OCI-LY7 (cell line): ENCODE data around the gene PRIMPOL.

ENCODE experiments used
- EZH2phosphoT487 ChIP-seq: fragments of 200-600 bp; sonication (generic); IDR thresholded peaks from 2 replicates; pipeline ENCODE4 v1.6.1; 2018; ENCODE audit warnings: low read depth, borderline replicate concordance, mild to moderate bottlenecking, mixed run types, antibody characterized with exemption, low read length, moderate library complexity, mixed read lengths
- TF ChIP-seq, protein P1 (sequence below): fragments of 200-600 bp; sonication (generic); conservative IDR thresholded peaks from 2 replicates; pipeline ENCODE4 v1.5.1; 2014; ENCODE audit warnings: mild to moderate bottlenecking, antibody characterized with exemption, low read length, moderate library complexity, mixed read lengths

GRCh38 chr4:184643731-184644130 lies 5.8 kb upstream of the PRIMPOL start:
- TF ChIP-seq, protein P1, sequence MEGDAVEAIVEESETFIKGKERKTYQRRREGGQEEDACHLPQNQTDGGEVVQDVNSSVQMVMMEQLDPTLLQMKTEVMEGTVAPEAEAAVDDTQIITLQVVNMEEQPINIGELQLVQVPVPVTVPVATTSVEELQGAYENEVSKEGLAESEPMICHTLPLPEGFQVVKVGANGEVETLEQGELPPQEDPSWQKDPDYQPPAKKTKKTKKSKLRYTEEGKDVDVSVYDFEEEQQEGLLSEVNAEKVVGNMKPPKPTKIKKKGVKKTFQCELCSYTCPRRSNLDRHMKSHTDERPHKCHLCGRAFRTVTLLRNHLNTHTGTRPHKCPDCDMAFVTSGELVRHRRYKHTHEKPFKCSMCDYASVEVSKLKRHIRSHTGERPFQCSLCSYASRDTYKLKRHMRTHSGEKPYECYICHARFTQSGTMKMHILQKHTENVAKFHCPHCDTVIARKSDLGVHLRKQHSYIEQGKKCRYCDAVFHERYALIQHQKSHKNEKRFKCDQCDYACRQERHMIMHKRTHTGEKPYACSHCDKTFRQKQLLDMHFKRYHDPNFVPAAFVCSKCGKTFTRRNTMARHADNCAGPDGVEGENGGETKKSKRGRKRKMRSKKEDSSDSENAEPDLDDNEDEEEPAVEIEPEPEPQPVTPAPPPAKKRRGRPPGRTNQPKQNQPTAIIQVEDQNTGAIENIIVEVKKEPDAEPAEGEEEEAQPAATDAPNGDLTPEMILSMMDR, result no peak
- no peak for TF ChIP-seq EZH2phosphoT487
